RPMI7951 (cell line): ENCODE data around the gene SDHAF2. TPM values are rescaled to one million over a fixed set of nuclear protein-coding genes. Genes with fewer than 3 reads are reported as not detected.
"Not testable (repeated sequence)": the region's sequence is repeated elsewhere in the genome, so short reads cannot be mapped to it uniquely, and the experiment has no call there.

Source experiments
- DNase-seq: peaks from one replicate; pipeline ENCODE4 v3.0.0-alpha.2; 2012; ENCODE audit warnings: low read depth
- total RNA-seq: library from RNA; depleted of rRNA; stranded (reverse); fragments of >200 nt; shearing (Covaris generic); gene quantifications from 2 replicates; pipeline ENCODE4 v1.2.3, GENCODE V29; 2014; rRNA removed

Gene SDHAF2
- 45.8 and 48.6 TPM in 2 replicates for total RNA-seq

DNA sequence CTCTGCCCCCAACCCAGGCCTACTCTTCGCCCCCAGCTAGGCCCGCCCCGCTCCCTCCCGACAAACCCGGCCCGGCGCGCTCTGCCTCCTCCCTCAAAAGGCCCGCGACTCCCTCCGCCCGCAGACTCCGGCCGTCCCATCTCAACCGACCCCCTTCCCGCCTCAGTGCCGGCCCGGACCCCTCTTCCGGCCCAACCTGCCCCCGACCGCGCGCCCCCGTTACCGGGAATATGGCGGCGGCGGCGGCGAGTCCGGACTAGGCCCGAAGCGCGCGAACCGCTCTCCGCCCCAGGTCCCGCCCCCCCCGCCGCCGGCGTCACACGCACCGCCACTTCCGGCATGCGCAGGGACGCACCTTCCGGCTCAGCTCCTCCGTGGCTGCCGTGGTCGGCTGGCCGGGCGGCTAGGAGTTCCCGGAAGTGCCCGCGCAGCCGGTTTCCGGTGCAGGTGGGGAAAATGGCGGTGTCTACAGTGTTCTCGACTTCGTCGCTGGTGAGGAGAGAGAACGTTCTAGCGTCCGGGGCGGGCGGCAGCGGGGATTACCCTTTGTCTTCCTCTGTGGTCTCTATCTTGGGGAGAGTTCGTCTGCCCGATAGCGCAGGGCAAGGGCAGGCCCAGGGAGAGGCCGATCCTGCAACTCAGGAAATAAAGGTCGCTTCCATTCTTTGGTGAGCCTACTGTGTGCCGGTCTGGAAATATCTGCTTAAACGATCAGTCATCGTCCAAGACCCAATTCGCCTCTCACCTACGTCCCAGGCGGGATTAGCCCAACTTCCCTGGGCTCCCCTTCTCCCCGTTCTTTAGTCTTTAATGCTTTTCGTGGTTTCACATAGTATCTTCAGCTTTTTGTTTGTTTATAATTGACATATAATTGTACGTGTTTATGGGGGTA is at the start of gene SDHAF2, which contains the start of gene CPSF7:
TSS of gene SDHAF2 (plus strand) at position 434 of the 892 bp plus-strand sequence. CDS start at position 457, 23 bp downstream.
TSS of gene CPSF7 (minus strand) at position 285 of the 892 bp plus-strand sequence. CDS start 740 bp downstream, outside the sequence.
- peak; percentile 94 for DNase-seq

DNA sequence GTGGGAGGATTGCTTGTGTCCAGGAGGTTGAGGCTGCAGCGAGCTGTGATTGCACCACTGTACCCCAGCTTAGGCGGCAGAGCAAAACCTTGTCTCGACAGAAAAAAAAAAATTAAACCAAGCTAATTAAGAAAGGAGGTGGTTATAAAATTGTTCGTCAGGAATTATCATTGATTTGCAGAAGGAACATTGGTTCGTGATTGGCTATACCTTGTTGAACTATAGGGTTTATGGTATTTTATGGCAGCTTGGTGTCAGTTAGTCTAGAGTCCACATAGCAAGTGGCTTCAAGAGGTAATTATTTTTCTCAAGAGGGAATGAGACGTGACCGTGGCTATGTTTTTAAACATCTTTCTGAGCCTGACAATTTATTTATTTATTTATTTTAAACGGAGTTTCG is 49.0 kb upstream of the SDHAF2 start:
- DNase-seq: no peak

DNA sequence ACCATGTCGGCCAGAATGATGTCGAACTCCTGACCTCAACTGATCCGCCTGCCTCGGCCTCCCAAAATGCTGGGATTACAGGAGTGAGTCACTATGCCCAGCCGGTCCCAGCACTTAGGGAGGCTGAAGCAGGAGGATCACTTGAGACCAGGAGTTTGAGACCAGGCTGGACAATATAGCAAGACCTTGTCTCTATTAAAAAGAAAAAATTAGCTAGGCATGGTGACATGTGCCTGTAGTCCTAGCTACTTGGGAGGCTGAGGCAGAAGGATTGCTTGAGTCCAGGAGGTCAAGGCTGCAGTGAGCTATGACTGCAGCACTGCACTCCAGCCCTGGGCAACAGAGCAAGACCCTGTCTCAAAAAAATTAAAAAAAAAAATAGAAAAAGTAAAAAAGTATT is 46.1 kb upstream of the SDHAF2 start:
- not testable (repeated sequence) for DNase-seq

DNA sequence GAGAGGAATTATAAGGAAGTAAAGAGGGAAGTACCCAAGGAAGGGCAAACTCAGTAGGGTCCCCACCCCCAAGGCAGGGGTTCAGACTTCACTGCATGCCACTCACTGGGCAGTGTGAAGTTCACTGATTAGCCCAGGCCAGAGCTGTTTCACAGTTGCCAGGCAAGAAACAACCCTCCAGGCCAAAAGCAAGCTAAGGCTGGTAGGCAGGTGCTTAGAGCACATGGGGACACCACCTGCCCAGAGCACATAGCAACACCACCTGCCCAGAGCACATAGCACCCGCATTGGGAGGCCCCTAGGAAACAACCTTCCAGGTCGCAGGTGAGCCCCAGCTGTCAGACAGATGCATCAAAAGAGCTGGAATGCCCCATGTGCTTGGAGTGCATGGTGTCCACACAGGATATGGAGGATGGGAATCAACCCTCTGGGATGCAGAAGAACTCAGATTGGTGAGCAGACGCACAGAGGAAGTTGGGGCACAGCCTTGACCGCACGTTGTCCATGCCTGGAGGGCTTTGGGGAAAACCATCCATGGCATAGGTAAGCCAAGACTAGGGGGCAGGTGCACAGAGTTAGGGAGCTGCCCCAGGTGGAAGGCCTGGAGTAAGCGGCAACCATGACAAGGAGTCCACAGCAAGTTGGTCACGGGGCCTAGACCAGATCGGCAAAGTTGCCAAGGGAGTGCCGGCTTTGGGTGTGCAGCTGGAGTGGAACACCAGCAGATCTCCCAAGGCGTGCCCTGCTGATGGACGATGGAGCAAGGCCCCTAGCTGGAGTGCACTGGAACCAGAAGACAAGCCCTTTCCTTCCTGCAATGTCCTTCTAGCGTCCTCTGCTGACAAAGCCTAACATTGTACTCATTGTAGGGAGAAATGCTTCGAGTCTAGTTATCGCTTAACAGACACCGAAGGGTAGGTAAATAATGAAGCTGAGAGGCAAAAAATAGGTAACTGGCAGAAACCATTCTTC is 45.4 kb upstream of the SDHAF2 start:
- peak; percentile 50 for DNase-seq

DNA sequence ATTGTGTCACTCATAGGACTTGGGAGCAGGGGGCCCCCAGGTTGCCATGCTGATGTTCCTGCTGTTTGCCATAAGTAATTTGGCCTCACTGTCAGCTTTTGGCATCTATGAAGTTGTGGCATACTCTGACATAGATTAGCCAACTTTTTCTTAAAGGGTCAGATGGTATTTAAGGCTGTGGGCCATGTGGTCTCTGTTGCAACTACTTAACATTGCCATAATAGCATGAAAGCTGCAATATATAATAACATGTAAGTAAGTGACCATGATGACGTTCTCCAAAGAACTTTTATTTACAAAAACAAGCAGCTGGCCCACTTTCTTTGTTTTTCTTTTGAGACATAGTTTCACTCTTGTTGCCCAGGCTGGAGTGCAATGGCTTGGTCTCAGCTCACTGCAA is 39.8 kb upstream of the SDHAF2 start:
- no peak for DNase-seq

DNA sequence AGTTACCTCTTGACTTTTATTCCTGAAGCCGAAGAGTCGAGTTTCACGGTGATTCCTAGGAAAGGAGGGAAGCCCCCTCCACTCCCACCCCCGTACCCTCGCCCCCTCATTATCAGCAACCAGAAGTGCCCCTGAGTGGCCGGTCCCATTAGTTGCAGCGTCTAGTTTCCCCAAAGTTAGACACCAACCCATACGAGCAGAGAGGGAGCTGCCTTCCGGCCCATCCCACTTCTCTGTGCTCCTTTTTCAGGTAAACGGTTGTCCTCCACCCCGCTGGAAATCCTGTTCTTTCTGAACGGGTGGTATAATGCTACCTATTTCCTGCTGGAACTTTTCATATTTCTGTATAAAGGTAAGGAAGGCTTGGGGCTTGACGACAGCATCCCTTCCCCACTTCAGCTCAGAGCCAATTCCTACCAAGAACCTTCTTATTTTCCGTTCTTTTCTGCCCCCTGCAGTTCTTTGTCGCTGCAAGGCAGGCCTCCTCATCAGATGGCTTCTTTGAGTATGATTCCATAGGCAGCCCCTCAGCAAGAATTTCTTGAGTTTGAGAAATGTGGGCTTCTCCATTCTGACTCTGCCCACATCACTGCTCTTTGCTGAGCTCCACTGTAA is 36.8 kb upstream of the SDHAF2 start:
- peak; percentile 32 for DNase-seq

DNA sequence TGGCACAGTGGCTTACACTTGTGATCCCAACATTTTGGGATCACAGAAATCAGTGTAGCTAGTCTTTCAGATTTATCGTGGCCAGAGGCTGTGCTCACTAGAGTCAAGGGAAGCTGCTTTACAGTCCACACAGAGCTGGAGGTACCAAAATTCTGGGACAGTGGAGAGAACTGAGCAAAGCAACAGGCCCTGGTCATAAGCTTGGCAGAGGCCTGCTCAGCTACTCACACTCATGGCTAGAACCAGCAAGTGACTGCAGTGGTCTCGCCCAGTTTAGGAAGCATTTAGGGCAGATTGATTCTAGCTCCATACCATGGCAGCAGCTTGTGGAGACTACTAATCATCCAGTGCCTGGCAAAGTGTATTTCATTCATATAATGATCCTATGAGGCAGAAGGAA is 28.8 kb upstream of the SDHAF2 start:
- no peak for DNase-seq

DNA sequence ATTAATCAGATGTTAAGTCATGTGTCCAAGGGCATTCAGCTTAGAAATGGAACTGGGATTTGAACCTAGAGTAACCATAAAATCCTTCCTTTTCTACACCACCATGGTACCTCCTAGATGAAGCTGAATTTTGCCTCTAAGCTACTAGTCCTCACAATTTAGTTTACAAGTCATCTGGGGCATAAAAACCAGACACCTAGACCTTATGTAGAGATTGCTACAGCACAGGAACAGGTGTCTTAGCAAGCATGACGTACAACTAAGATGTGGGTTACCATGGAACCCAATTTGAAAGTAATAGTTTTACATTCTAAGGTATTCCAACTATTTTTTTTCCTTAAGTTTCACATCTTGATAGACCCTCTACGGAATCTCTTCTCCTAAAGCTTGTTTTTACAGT is 28.4 kb upstream of the SDHAF2 start:
- no peak for DNase-seq

DNA sequence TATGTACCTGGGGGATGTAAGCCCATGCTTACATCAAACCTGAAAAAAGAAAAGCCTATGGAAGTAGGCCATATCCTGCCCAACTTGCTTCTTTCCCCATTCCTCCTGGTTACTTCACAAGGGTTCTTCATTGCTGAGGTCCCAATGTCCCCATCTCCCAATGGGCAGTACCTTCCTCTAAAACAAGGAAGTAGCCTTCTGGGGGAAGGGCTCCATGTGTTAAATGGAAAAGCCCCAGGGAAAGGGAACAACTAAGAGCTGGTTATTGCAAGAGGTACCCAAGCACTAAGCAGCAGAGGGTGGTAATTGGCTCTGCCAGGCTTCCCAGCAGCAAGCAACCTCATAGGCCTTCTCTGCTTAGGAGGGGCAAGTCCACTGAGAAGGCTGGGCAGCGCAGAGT is 26.3 kb upstream of the SDHAF2 start:
- DNase-seq: no peak

DNA sequence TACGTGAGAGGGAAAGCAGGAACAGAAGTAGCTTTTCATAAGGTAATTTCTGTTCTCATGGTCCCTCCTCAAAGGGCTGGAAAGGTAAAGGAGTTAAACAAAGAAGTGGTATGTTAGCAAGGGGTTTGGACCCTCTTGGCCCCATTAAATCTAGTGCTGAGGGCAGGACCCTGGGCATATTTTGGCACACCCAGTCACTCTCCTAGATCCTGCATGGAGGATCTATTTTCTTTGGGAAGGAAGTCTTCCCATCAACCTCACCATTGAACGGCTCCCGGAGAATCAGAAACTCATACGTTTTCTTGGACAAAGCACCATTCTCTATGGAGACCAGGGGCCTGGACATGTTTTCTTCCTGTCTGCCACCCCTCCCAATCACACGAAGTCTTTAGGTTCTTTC is 25.8 kb upstream of the SDHAF2 start:
- DNase-seq: no peak

DNA sequence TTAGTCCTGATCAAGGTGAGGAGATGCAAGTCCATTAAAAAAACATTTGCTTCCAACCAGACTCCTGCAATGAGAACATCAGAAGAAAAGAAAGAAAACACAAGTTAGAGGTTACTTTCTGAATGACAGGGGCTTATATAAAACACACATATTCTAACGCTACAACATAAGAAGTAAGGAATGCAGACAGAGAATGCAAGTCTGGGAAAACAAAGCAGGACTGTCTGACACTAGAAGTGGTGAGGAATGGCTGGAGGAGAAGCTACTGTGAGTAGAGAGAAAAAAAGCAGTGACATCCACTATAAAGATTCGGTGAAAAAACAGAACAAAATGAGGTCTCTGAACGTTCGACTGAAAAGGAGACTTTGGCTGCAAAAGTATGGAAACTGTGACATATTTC is 25.3 kb upstream of the SDHAF2 start:
- DNase-seq: no peak

DNA sequence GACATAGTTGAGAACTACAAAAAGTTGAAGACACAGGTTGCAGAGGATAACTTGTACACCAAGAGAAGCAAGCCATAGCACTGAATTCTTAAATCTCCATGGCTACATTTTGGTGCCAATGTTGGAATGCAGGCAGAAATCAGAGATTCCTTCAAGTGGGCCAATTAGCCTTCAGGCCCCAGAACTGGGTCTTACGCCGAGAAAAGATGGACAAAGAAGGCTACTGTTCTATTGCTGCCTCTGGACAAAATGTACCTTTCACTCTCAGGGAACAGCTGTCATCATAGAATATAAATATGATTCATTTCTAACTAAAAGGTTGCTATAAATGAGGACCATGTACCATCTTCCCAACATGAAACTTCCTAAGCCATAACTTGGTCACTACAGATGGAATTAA is 23.9 kb upstream of the SDHAF2 start:
- DNase-seq: no peak

DNA sequence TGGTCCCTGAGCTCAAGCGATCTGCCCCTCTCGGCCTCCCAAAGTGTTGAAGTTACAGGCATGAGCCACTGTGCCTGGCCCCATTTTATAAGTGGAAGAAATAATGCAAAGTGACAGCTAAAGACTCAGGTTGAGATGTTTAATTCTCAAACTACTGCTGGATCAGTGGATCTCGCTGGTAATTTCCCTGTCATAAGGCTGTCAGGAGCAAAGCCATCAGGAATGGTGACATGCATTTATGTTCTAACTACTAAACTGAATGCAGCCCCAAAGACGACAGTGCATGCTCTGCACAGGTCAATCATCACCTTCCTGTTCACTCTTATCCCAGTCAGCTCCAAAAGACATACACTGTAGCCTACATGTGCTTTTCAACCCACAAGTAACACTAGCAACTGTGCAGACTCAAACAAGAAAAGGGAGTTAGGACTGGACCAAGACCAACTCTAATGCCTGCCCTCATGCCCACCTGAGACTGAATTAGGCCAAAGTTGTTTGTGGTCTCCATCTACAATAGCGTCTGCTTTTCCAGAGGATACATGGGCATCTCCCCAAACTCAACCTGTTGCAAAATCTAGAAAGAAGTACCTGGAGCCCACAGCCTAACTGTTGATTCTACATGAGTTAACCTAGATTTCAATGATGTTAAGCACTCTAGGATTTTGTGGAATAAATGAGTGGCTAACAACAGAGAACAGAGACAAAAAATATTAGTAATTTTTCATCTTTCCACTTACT is 22.8 kb upstream of the SDHAF2 start:
- DNase-seq: no peak

DNA sequence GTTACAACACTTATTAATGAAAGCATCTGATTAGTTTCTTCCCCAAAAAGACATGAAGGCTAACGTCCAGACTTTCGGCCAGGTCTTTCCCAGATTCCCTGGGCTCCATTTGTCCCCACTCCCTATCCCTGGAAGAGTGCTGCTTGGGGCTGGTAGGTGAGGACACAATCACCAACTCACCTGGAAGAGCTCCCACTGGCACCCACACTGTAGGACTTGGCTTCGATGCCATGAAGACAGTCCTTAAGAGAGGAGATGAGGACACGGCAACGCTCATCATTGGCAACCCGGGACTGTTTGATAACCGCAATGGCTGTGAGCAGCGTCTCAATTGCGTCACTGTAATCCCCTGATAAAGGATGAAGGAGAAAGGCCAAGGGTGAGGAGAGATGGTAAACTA is 18.3 kb upstream of the SDHAF2 start:
- DNase-seq: no peak

DNA sequence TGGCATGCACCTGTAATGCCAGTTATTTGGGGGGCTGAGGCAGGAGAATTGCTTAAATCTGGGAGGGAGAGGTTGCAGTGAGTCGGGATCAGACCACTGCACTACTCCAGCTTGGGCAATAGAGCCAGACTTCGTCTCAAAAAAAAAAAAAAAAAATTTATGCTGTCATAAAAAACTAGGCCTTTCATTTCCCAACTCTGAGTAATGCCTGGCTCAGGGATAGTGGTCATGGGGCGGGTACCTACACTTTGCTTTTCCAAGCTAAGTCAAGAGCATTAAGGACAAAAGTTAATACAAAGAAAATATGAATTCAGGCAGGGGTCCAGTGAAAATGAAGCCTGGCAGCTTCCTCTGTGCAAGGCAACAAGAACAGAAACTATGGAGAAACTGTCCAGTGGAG is 16.4 kb upstream of the SDHAF2 start:
- no peak for DNase-seq

DNA sequence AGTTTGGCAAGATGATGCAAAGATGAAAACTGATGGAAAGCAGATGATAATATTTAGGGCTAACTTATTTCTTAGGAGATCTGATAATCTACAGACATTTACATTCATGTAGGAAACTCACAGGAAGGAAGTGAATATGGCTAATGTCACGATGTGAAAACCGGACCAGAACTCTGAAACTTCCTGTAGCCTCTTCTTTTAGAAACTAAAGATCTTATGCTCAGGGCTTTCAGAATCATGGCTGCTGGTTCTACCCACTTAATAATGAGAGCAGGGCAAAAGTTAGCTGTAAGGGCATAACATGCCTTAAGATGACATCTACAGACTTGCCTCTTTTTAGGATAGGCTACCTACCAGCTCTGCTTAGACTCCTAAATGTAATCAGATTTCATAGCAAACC is 15.4 kb upstream of the SDHAF2 start:
- no peak for DNase-seq

DNA sequence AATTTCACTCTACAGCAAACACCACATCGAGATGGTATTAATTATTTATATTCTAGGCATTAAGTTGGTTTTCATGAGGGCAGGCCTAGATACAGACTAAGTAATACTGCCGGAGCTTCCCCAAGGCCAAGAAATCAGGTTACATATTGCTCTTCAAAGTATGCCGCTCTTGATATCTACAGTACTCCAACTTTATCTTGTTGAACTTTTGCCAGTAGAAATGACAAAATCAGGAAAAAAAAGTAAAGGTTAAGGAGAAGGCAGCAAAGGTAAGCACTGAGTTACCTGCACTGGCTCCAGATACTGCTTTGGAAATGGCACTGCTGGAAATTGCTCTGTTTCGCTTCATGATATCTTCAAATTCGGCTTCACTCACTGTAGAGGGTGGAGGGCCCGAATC is 14.5 kb upstream of the SDHAF2 start:
- DNase-seq: no peak

DNA sequence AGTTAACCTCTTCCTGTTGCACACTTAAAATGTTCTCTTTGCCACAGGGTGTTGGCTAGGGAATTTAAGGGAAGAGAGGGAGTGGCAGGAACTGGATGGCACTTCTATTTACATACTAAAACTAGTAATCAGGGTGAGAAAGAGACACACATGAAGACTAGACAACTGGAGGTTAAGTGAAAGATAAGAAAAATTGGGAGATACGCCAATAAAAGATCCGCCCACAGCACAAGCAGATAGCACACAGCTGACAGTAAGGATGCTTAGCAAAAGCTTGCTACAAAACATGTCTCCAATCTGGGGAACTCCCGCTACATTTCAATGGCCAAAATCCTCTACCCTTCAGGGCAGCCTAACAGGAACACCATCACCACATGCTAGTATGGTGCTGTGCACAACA is 13.0 kb upstream of the SDHAF2 start:
- no peak for DNase-seq

DNA sequence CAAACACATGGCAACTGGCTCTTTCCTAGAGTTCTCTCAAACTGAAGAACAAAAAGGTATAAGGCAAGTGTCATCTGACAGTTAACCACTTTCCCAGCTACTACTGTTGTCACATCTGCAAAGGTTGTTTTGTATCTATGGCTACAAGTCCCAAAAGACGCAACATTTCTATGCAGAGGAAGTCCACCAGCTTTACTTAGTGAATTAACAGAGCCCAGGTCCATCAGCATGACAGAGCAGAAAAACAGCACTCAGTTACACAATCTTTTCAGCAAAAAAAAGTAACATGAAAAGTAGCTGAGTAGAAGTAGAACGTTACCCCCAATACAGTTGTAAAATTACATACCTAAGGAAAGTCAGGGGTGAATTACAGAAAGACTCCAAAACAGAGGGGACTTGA is 12.3 kb upstream of the SDHAF2 start:
- DNase-seq: no peak

DNA sequence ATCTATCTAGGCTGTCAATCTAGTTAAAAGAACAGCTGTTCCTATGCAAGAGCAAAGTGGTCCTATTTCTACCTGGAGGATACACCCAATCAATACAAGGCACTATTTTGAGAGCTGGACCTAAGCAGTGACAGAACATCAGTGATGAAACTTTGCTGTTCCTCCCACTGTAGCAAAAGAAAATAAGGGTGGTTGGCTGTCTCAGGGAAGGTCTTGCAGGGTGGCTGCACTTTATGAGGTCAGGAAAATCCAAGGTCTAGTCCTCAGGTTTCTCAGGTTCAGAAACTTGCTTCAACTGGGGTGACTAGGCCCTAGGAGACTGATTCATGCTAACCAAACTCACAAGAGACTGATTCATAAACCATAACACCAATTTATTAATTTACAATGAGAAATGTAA is 11.8 kb upstream of the SDHAF2 start:
- no peak for DNase-seq

DNA sequence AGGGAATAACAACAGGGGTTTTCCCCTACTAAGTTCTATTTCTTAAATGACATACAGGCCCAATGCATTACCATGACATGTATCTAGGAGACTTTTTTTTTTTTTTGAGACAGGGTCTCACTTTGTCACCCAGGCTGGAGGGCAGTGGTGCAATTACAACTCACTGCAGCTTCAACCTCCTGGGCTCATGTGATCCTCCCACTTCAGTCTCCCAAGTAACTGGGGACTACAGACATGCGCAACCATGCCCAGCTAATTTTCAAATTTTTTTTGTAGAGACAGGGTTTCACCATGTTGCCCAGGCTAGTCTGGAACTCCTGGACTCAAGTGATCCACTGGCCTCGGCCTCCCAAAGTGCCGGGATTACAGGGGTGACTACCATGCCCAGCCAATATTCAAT is 7.7 kb upstream of the SDHAF2 start:
- DNase-seq: no peak
